Liver (tissue), 9 donors: ENCODE measurements around the gene FANCF. TPM values are rescaled to one million over a fixed set of nuclear protein-coding genes. Genes with fewer than 3 reads are reported as not detected.

Experiments
- DNase-seq: peaks from one replicate; pipeline ENCODE4 v3.0.0-alpha.2; 2017; ENCODE audit warnings: low spot score
- H3K27ac ChIP-seq, 2 donors: one replicate each; pipeline ENCODE4 v1.7.0; 2013; ENCODE audit warnings: inconsistent platforms in 2 of 2, low read length in 2 of 2, control low read depth in 1 of 2, low read depth in 1 of 2, mild to moderate bottlenecking in 1 of 2
- H3K27me3 ChIP-seq, 4 donors: one replicate each; pipeline versions ENCODE4 v1.6.1 to v1.7.0; 2013; ENCODE audit warnings: low read length in 3 of 4, inconsistent platforms in 1 of 4, mild to moderate bottlenecking in 1 of 4, moderate library complexity in 1 of 4; ENCODE audit not compliant: control insufficient read depth in 4 of 4, insufficient read depth in 4 of 4
- H3K36me3 ChIP-seq, 4 donors: one replicate each; pipeline versions ENCODE4 v1.6.1 to v1.7.0; 2013; ENCODE audit warnings: low read length in 3 of 4, mild to moderate bottlenecking in 3 of 4, low read depth in 1 of 4, moderate library complexity in 1 of 4; ENCODE audit not compliant: control insufficient read depth in 4 of 4, insufficient read depth in 3 of 4
- H3K4me1 ChIP-seq, 4 donors: one replicate each; pipeline versions ENCODE4 v1.6.1 to v1.7.0; 2013; ENCODE audit warnings: low read length in 3 of 4, mild to moderate bottlenecking in 3 of 4, moderate library complexity in 1 of 4; ENCODE audit not compliant: control insufficient read depth in 4 of 4, insufficient read depth in 4 of 4
- H3K4me3 ChIP-seq, 3 donors: one replicate each; pipeline versions ENCODE4 v1.6.1 to v1.7.0; 2013; ENCODE audit warnings: low read length in 3 of 3, control low read depth in 1 of 3, low read depth in 1 of 3, mild to moderate bottlenecking in 1 of 3
- H3K9ac ChIP-seq, 2 donors: one replicate each; pipeline ENCODE4 v1.7.0; 2013; ENCODE audit warnings: low read length in 2 of 2, mild to moderate bottlenecking in 2 of 2, moderate library complexity in 2 of 2, control low read depth in 1 of 2, low read depth in 1 of 2
- H3K9me3 ChIP-seq, 4 donors: one replicate each; pipeline versions ENCODE4 v1.6.1 to v1.7.0; 2013; ENCODE audit warnings: low read length in 3 of 4; ENCODE audit not compliant: control insufficient read depth in 4 of 4
- EGR1 ChIP-seq, 2 donors: IDR thresholded peaks; 2 replicates each; pipeline ENCODE4 v1.6.1; 2016 to 2018; ENCODE audit warnings: antibody characterized with exemption in 2 of 2, low read depth in 2 of 2
- FOXA1 ChIP-seq: IDR thresholded peaks from 2 replicates; pipeline ENCODE4 v1.6.1; 2016; ENCODE audit warnings: antibody characterized with exemption
- FOXA2 ChIP-seq: IDR thresholded peaks from 2 replicates; pipeline ENCODE4 v1.6.1; 2016; ENCODE audit warnings: antibody characterized with exemption
- GABPA ChIP-seq, 2 donors: IDR thresholded peaks in 1 of 2; conservative IDR thresholded peaks in 1 of 2; 2 replicates each; pipeline ENCODE4 v1.6.1; 2016; ENCODE audit warnings: antibody characterized with exemption in 2 of 2, mild to moderate bottlenecking in 1 of 2, moderate library complexity in 1 of 2
- HNF4A ChIP-seq, 2 donors: conservative IDR thresholded peaks; 2 replicates each; pipeline ENCODE4 v1.6.1; 2016; ENCODE audit warnings: antibody characterized with exemption in 2 of 2, mild to moderate bottlenecking in 2 of 2
- HNF4G ChIP-seq: IDR thresholded peaks from 2 replicates; pipeline ENCODE4 v1.6.1; 2016; ENCODE audit warnings: antibody characterized with exemption
- JUND ChIP-seq, 2 donors: IDR thresholded peaks; 2 replicates each; pipeline ENCODE4 v1.6.1; 2016; ENCODE audit warnings: antibody characterized with exemption in 2 of 2
- MAX ChIP-seq: IDR thresholded peaks from 2 replicates; pipeline ENCODE4 v1.6.1; 2016; ENCODE audit warnings: antibody characterized with exemption
- NR2F2 ChIP-seq: IDR thresholded peaks from 2 replicates; pipeline ENCODE4 v1.6.1; 2016; ENCODE audit warnings: antibody characterized with exemption
- RAD21 ChIP-seq, 2 donors: IDR thresholded peaks; 2 replicates each; pipeline ENCODE4 v1.6.1; 2016; ENCODE audit warnings: antibody characterized with exemption in 2 of 2, mild to moderate bottlenecking in 2 of 2
- RXRA ChIP-seq, 2 donors: IDR thresholded peaks; 2 replicates each; pipeline ENCODE4 v1.6.1; 2017 to 2018; ENCODE audit warnings: antibody characterized with exemption in 2 of 2, mild to moderate bottlenecking in 1 of 2
- SP1 ChIP-seq: IDR thresholded peaks from 2 replicates; pipeline ENCODE4 v1.6.1; 2018; ENCODE audit warnings: antibody characterized with exemption, mild to moderate bottlenecking
- TAF1 ChIP-seq: conservative IDR thresholded peaks from 2 replicates; pipeline ENCODE4 v1.6.1; 2016; ENCODE audit warnings: antibody characterized with exemption, mild to moderate bottlenecking
- YY1 ChIP-seq: IDR thresholded peaks from 2 replicates; pipeline ENCODE4 v1.6.1; 2016; ENCODE audit warnings: antibody characterized with exemption, mild to moderate bottlenecking
- WGBS: extraction: QIAGEN DNeasy Blood & Tissue Kit; methylation state at CpG from one replicate; pipeline ENCODE4 v1.1.7; 2013; 5-methylcytosine and 5-hydroxymethylcytosine counted together
- polyA plus RNA-seq, 2 donors: library from polyadenylated mRNA; stranded (reverse) in 1 of 2; unstranded in 1 of 2; fragments of 200-250 nt in 1 of 2; fragments of >200 nt in 1 of 2; fragmentation: Nextera tagmentation in 1 of 2; extraction: Ambion mirVana in 1 of 2; gene quantifications; one replicate each; pipeline versions ENCODE4 v1.2.1 to v1.2.3, GENCODE V29; 2013 to 2015
- total RNA-seq, 2 donors: library from RNA; depleted of rRNA; stranded (reverse); fragments of >200 nt; gene quantifications; one replicate each; pipeline ENCODE4 v1.2.3, GENCODE V29; 2014
- TF ChIP-seq, protein P1 (sequence below): fragments of 150-350 bp; IDR thresholded peaks from 2 replicates; pipeline ENCODE4 v1.5.1; 2017; ENCODE audit warnings: improper control_type of control experiment, low read depth, low read length; ENCODE audit not compliant: missing input control
- TF ChIP-seq, protein P2 (sequence below): IDR thresholded peaks from 2 replicates; pipeline ENCODE4 v1.6.1; 2016; ENCODE audit warnings: antibody characterized with exemption
- TF ChIP-seq, protein P3 (sequence below): IDR thresholded peaks from 2 replicates; pipeline ENCODE4 v1.6.1; 2016; ENCODE audit warnings: antibody characterized with exemption, mild to moderate bottlenecking
- TF ChIP-seq, protein P4 (sequence below): IDR thresholded peaks from 2 replicates; pipeline ENCODE4 v1.6.1; 2016; ENCODE audit warnings: antibody characterized with exemption
- donor health status: healthy.
- donor health status: healthy.
- donor health status: healthy.
- donor health status: healthy.
- donor health status: healthy.

FANCF gene
- total and polyA plus RNA-seq, 4 donors, result 4.6 to 5.9 (median 5.1) TPM

DNA sequence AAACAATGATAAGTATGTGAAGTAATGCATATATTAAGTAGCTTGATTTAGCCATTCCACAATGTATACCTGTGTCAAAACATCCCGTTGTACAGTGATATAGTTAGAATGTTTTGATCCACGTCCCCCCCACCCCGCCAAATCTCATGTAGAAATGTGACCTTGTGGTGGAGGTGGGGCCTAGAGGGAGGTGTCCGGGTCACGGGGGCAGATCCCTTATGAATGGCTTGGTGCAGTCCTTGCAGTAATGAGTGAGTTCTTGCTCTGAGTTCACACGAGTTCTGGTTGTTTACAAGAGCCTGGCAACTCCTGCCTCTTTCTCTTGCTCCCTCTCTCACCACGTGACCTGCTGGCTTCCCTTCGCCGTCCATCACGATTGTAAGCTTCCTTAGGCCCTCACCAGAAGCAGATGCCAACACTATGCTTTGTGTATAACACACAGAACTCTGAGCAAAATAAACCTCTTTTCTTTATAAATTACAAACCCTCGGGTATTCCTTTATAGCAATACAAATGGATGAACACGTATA lies 41.6 kb downstream of the FANCF start:
- Histone ChIP-seq H3K4me3 (no peak overlapping the region), H3K9ac (no peak overlapping the region), H3K27ac (no peak overlapping the region), H3K36me3 (no peaks in the 10 kb centered on the region), H3K27me3 (no peaks in the 10 kb centered on the region), H3K9me3 (peaks cover 0 to 2% (median 0%) of the 10 kb centered on the region in 4 donors), H3K4me1 (no peaks in the 10 kb centered on the region)
- WGBS, result 79% methylated on average over 12 of the region's 12 CpGs
- TF ChIP-seq RXRA (IDR thresholded peaks at IDR 0.05), result no peak
- no peak for TF ChIP-seq YY1
- no peak for TF ChIP-seq MAX
- TF ChIP-seq HNF4A (conservative IDR thresholded peaks at IDR 0.05), result no peak
- TF ChIP-seq, protein P1, sequence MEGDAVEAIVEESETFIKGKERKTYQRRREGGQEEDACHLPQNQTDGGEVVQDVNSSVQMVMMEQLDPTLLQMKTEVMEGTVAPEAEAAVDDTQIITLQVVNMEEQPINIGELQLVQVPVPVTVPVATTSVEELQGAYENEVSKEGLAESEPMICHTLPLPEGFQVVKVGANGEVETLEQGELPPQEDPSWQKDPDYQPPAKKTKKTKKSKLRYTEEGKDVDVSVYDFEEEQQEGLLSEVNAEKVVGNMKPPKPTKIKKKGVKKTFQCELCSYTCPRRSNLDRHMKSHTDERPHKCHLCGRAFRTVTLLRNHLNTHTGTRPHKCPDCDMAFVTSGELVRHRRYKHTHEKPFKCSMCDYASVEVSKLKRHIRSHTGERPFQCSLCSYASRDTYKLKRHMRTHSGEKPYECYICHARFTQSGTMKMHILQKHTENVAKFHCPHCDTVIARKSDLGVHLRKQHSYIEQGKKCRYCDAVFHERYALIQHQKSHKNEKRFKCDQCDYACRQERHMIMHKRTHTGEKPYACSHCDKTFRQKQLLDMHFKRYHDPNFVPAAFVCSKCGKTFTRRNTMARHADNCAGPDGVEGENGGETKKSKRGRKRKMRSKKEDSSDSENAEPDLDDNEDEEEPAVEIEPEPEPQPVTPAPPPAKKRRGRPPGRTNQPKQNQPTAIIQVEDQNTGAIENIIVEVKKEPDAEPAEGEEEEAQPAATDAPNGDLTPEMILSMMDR, result no peak
- TF ChIP-seq GABPA (IDR thresholded peaks at IDR 0.05 in 1 of 2, conservative IDR thresholded peaks at IDR 0.05 in 1 of 2), result no peak
- no peak for TF ChIP-seq TAF1
- TF ChIP-seq FOXA2, result no peak
- TF ChIP-seq, protein P2, sequence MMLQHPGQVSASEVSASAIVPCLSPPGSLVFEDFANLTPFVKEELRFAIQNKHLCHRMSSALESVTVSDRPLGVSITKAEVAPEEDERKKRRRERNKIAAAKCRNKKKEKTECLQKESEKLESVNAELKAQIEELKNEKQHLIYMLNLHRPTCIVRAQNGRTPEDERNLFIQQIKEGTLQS, result no peak
- no peak for TF ChIP-seq SP1
- DNase-seq, result no peak

- Histone ChIP-seq H3K27ac (no peak overlapping the region), H3K9ac (no peak overlapping the region), H3K4me1 (no peaks in the 10 kb centered on the region), H3K27me3 (no peaks in the 10 kb centered on the region), H3K36me3 (no peaks in the 10 kb centered on the region), H3K9me3 (peaks cover 0 to 2% (median 0%) of the 10 kb centered on the region in 4 donors), H3K4me3 (no peak overlapping the region)
- DNase-seq, result no peak
- TF ChIP-seq GABPA (IDR thresholded peaks at IDR 0.05 in 1 of 2, conservative IDR thresholded peaks at IDR 0.05 in 1 of 2) (no peak), FOXA1 (no peak), RXRA (IDR thresholded peaks at IDR 0.05) (no peak), JUND (IDR thresholded peaks at IDR 0.05) (no peak), NR2F2 (no peak), EGR1 (IDR thresholded peaks at IDR 0.05; ENCODE audit: low read depth in 2 of 2) (no peak), RAD21 (IDR thresholded peaks at IDR 0.05) (no peak), YY1 (no peak), HNF4A (conservative IDR thresholded peaks at IDR 0.05) (no peak), MAX (no peak), HNF4G (no peak), SP1 (no peak), FOXA2 (no peak), TAF1 (no peak)
- TF ChIP-seq, protein P3, sequence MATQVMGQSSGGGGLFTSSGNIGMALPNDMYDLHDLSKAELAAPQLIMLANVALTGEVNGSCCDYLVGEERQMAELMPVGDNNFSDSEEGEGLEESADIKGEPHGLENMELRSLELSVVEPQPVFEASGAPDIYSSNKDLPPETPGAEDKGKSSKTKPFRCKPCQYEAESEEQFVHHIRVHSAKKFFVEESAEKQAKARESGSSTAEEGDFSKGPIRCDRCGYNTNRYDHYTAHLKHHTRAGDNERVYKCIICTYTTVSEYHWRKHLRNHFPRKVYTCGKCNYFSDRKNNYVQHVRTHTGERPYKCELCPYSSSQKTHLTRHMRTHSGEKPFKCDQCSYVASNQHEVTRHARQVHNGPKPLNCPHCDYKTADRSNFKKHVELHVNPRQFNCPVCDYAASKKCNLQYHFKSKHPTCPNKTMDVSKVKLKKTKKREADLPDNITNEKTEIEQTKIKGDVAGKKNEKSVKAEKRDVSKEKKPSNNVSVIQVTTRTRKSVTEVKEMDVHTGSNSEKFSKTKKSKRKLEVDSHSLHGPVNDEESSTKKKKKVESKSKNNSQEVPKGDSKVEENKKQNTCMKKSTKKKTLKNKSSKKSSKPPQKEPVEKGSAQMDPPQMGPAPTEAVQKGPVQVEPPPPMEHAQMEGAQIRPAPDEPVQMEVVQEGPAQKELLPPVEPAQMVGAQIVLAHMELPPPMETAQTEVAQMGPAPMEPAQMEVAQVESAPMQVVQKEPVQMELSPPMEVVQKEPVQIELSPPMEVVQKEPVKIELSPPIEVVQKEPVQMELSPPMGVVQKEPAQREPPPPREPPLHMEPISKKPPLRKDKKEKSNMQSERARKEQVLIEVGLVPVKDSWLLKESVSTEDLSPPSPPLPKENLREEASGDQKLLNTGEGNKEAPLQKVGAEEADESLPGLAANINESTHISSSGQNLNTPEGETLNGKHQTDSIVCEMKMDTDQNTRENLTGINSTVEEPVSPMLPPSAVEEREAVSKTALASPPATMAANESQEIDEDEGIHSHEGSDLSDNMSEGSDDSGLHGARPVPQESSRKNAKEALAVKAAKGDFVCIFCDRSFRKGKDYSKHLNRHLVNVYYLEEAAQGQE, result no peak
- TF ChIP-seq, protein P2, result no peak
- TF ChIP-seq, protein P4, sequence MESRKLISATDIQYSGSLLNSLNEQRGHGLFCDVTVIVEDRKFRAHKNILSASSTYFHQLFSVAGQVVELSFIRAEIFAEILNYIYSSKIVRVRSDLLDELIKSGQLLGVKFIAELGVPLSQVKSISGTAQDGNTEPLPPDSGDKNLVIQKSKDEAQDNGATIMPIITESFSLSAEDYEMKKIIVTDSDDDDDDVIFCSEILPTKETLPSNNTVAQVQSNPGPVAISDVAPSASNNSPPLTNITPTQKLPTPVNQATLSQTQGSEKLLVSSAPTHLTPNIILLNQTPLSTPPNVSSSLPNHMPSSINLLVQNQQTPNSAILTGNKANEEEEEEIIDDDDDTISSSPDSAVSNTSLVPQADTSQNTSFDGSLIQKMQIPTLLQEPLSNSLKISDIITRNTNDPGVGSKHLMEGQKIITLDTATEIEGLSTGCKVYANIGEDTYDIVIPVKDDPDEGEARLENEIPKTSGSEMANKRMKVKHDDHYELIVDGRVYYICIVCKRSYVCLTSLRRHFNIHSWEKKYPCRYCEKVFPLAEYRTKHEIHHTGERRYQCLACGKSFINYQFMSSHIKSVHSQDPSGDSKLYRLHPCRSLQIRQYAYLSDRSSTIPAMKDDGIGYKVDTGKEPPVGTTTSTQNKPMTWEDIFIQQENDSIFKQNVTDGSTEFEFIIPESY, result no peak
- TF ChIP-seq, protein P1, result no peak
Observed at GRCh38 chr11:22582151-22582410, 43.5 kb downstream of the FANCF start.
